ENCODE data around the gene IL16.
"Not testable (repeated sequence)": the region's sequence is repeated elsewhere in the genome, so short reads cannot be mapped to it uniquely, and the experiment has no call there.

Gene IL16

DNA sequence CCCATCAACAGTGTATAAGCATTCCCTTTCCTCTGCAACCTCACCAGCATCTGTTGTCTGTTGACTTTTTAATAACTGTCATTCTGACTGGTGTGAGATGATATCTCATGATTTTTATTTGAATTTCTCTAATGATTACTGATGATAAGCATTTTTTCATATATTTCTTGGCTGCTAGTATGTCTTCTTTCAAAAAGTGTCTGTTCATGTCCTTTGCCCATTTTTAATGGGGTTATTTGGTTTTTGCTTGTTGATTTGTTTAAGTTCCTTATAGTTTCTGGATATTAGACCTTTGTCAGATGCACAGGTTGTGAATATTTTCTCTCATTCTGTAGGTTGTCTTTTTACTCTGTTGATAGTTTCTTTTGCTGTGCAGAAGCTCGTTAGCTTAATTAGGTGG is 11.3 kb downstream of the IL16 start:
- DNase-seq (ENCODE audit: low read depth) = not testable (repeated sequence)

DNA sequence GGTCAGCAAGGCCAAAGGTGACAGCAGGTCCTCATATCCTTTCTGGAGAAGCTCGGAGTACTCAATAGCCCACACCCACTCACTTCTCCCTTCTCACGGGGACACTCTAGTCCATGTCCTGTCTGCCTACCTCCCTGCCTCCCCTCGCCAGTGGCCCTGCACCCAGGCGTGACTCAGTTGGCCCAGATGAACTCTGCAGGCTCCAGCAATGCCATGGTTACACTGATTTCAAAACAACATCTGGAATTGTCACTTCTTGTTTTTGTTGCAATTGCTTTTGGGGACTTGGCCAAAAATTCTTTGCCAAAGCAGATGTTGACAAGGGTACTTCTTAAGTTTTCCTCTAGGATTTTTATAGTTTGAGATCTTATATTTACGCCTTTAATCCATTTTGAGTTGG is 13.0 kb downstream of the IL16 start:
- no peak for DNase-seq (ENCODE audit: low read depth)

DNA sequence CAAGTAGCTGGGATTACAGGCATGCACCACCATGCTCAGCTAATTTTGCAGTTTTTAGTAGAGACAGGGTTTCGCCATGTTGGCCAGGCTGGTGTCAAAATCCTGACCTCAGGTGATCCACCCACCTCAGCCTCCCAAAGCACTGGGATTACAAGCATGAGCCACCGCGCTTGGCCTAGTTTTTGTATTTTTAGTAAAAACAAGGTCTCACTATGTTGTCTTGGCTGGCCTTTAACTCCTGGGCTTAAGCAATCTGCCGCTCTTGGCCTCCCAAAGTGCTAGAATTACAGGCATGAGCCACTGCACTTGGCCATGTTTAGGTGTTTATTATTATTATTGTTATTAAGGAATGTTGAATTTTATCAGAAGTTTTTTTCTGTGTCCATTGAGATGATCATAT is 14.7 kb downstream of the IL16 start:
- no peak for DNase-seq (ENCODE audit: low read depth)

DNA sequence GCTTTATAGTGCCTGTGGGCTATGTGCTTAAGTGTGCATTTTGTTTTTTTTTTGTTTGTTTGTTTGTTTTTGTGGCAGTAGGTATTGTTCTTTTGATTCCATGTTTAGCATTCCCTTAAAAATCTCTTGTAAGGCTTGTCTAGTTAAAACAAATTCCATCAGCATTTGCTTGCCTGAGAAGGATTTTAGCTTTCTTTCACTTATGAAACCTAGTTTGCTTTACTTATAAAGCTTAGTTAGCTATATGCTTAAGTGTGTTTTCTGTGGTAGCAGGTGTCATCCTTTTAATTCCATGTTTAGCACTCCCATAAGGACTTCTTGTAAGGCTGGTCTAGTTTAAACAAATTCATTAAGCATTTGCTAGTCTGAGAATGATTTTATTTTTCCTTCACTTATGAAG is 17.3 kb downstream of the IL16 start:
- DNase-seq (ENCODE audit: low read depth) = no peak

DNA sequence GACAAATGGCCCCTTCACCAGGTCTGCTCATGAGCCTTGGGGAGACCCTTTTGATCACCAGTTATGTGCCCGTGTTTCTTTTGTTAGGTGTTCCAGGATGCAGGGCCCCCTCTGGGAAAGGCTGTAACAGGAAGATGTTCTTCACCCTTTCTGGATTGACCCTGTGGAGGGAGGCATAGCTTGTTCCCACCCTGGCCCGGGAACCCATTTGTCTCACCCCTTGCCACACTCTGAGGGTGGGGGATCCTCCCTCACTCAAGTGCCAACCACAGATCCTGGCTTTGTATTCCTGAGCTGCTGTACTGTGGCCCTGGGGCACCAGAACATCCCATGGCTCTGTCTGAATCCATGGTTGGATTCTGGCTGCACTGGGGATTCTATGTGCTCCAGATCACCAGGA is 18.9 kb downstream of the IL16 start:
- DNase-seq (ENCODE audit: low read depth) = no peak

DNA sequence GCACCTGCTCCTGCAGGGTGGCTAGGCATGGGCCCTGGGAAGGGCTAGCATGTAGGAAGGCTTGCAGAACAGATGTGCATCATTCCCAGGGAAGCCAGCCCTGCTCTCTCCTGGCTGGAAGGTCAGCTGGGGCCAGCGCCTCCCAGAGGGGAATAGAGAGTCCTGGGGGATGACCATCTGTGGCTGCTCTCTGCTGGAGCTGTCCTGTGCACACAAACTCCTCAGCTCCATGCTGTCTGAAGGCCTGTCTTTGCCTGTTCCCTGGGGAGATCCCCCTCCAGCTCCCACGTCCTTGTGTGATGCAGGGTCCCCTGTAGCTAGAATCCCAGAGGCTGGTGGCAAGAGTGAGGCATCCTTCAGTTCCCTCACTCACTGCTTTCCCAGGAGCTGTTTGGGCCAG is 19.3 kb downstream of the IL16 start:
- no peak for DNase-seq (ENCODE audit: low read depth)

DNA sequence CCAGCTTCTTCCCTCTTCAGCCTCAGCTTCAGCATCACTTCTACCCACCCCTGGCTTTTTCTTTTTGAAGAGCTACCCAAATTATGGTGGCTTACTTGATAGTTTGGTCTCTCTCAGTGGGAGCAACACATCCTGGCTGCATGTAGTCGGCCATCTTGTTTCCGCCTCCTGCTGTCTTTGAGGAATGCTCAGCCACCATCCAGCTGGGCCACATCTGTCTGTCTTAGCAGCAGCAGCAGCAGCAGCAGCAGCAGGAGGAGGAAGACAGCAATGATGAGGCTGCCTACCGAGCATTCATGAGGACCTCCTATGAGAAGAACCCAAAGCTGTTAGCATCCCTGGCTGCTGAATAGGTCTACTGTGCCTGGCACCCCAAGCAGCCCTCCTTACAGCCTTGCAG is 19.7 kb downstream of the IL16 start:
- no peak for DNase-seq (ENCODE audit: low read depth)

DNA sequence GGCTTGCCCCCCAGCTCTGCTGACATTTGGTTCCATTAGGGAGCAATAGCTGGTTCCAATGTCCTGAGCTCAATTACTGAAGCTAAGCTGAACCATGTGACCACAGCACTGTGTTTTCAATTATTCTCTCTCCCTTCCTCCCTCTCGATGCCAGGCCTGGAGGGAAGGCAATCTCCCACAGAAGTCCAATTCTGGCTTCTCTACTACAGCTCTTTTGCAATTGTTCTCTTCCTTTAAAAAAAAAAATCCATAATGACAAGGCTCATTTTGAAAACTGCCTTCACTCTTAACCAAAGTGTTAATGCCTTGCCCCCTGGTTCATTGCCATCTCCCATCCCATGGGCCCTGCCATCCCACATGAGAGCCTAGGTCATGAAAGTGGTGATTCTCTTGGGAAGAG is 24.8 kb downstream of the IL16 start:
- DNase-seq (ENCODE audit: low read depth) = no peak

DNA sequence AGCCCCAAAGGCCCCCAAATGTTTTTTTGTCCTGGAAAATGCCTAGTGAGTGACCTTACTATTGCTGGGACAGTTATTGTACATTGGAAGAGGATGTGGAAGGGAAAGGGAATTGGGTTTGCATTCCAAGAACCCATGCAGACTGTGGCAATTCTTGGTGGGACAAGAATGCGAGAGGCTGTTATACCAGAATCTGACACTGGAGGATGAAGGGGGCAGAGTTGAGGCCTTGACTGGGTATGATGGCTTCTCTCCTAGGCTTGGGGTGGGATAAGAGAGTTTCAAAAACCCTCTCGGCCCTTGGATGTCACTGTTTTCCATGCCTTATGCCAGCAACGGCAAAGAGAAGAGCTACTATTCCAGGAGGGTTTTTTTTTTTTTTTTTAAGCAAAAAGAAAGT is 25.3 kb downstream of the IL16 start:
- no peak for DNase-seq (ENCODE audit: low read depth)

DNA sequence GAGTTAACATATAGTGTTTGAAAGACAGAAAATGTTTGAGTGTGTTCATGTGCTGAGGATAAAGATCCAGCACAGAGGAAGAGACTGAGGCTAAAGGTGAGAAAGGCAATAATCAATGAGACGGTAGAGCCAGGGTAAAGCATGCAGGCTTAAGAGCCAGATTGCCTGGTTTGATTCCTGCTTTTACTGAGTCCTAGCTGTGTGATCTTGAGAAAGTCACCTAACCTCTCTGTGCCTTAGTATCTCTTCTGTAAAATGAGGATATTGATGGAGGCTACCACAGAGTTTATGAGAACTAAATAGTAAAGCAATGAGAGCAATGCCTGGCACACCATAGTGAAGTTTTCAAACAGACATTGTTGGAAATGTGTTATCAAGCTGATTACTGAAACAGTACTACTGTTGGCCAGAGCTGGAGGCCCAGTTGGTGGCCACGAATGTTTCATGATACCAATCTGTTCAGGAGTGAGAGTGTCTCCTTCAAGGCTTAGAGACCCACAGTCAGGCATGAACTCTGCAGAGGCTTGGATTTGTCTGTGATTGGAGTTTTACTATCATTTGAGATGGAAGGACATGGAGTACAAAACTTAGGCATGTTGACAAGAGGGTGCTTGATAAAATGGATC is 26.8 kb downstream of the IL16 start:
- no peak for DNase-seq (ENCODE audit: low read depth)

DNA sequence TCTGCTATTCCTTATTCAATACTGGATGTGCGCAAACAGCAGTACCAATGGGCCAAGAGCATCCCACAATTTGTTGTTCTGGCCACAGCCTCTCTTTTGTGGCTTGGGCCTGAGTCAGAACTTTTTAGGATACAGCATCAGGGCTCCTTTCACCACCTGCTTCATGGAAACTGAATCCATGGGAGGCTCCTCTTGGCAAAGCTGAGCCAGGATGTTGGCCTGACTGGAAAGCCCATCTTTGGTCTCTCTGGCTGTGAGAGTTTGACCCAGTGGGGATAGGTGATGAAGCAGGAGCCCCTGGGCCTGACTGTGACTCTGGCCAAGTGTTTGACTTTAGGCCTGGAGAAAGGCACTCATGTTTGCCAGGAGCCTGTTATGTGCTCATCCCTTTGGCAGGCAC is 27.6 kb downstream of the IL16 start:
- no peak for DNase-seq (ENCODE audit: low read depth)

DNA sequence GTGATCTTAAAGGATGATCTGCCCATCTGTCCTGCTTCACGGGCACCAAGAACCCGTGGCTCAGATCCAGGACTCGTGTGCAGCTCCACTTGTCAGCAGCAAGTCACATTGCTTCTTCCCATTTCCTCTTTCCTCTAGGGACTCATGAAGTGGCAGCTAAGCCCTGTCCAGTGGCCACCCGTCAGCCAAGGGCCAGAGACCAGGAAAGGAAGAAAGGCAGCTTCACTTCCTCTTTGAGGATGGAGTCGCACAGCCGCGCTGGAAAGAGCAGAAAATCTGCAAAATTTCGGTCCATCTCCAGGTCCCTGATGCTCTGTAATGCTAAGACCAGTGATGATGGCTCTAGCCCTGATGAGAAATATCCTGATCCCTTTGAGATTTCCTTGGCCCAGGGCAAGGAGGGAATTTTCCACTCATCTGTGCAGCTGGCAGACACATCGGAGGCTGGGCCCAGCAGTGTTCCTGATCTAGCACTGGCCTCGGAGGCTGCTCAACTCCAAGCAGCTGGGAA is 28.5 kb downstream of the IL16 start:
- DNase-seq (ENCODE audit: low read depth) = no peak

DNA sequence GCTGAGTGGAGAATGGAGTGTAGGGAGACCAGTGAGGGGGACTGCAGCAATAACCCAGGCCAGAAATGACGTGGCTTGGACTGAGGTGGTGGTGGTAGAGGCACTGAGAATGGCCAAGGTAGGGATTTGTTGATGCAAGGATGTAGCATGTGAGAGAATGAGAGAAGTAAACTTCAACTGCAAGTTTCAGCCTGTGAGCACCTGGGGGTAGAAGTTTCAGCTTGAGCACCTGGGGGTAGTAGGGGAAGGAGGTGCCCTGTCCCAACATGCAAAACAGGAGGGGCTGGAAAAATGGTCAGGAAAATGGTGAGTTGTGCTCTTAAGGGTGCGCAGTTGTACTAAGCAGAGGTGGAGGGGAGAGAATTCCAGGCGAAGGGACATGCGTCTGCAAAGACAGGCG is 31.0 kb downstream of the IL16 start:
- DNase-seq (ENCODE audit: low read depth) = no peak

DNA sequence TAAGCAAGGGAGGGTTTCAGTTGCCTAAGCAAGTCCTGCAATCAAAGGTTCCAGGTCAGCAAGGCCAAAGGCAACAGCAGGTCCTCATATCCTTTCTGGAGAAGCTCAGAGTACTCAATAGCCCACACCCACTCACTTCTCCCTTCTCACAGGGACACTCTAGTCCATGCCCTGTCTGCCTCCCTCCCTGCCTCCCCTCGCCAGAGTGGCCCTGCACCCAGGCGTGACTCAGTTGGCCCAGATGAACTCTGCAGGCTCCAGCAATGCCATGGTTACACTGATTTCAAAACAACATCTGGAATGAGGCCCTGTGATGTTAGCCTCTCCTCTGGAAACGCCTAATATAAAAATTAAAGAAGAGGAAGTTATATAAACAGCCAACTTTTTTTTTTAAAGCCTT is 32.9 kb downstream of the IL16 start:
- no peak for DNase-seq (ENCODE audit: low read depth)

DNA sequence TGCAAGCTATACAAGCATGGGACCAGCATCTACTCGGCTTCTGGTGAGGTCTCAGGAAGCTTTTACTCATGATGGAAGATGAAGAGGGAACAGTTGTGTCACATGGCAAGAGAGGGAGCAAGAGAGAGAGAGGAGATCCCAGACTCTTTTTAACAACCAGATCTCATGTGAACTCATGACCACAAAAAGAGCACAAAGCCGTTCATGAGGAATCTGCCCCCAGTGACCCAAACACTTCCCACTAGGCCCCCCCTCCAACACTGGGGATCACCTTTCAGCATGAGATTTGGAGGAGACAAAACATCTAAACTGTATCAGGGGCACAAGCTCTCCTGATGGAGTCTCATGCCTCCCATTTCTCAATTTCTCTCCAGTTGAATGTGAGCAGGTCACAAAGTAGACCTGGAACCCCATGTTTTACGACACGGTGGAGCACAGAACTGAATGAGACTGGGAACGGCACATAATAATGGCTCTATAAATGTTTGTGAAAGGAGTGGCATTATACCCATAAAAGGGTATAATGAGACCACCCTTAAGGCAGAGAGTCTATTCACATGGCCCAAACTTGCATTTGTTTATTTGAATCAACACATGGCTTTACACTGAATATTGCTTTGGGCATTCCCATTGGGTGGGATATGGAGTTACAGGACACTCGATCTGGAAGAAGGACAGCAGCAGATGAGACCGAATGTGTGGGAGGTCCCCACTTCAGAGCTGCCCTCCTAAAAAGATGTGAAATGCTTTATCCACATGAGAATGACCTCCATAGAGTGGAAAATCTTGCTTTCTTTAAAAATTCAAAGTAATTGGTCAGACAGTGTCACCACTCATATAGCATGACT is 38.8 kb downstream of the IL16 start:
- no peak for DNase-seq (ENCODE audit: low read depth)

DNA sequence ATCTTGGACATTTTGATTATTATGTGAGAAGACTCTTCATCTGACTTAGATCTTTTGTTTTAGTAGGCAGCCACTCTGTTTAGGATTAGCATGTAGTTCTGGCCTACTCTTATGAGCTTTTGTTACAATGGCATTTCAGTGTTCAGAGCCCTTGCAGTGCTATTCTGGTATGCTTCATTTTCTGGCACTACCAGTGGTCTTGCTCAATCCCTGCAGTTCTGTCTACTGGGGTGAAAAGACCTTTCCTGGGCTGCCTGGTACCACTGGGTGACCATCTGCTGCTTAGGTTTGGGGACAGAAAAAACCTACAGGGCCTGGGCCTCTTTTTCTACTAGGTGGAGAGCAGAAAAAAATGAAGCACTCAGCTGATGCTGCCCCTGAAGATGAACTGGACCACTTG is 42.5 kb downstream of the IL16 start:
- no peak for DNase-seq (ENCODE audit: low read depth)

DNA sequence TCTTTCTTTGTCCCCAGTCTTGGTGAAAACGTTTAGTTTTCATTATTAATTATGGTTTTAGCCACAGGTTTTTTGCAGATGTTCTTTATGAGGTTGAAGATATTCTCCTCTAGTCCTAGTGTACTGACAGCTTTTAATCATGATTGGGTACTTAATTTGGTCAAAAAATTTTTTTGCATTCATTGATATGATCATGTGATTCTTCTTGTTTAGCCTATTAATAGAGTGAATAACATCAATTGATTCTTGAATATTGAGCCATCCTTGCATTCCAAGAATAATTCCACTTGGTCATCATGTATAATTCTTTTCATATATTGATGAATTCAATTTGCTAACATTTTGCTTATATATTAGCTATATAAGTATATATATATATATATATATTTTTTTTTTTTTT is 46.1 kb downstream of the IL16 start:
- no peak for DNase-seq (ENCODE audit: low read depth)

DNA sequence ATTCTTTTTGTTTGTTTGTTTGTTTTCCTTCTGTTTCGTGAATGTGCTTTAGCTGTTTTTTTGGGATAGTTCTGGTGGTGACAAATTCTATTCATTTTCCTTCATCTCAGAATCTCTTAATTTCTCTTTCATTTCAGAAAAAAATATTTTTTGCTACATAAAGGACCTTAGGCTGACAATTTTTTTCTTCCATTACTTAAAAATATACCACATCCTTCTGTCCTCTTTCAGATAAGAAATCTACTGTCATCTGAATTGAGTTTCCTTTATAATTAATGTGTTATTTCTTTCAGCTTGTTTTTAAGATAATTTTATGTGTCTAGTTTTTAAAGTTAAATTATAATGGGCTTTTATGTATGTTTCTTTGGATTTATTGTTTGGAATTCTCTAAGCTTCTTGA is 47.6 kb downstream of the IL16 start:
- DNase-seq (ENCODE audit: low read depth) = no peak

DNA sequence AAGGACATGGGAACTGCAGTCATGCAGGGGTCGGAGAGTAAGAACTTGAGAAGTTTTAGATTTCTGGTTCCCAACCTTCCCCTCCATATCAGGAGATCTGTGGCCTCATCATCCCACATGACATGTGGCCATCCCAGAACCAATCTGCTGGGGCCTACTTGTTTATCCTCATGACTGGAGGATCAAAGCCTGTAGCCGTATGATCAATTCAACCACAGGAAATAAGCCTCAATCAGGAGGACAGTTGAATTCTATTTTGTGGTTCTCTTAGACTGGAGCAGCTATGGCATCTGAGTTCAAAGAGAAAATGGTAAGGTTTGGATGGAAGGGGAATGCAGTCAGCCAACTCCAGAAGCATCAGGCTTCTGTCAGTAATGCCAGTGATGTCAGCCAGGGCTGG is 57.2 kb downstream of the IL16 start:
- DNase-seq (ENCODE audit: low read depth) = no peak

DNA sequence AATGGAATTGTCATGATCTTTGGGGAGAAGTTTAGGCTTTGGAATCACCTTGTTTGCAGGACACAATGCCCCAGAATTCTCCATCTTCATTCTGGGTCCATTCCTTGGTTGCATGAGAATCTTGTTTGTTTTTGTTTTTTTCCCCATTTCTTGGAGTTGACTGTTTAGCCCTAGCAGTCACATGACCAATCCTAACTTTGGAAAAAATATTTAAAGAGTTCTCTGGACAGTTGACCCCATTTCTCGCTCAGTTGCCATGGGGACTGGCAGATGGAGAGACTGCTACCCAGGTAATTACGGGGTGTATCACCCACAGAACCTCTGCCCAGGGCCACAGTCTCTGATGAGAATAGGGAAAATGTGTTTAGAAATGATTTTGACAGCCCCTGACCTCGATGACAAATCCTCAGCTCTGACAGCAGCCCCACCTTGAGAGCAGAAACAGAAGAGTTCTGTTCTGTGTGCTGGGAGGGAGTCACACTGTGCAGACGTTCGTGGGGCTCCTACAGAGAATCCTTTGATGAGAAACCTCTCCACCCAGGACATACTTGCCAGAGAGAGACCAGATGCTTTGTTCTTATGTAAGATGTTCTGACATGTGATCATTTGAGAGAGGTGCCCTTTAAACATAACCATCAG is 57.7 kb downstream of the IL16 start:
- no peak for DNase-seq (ENCODE audit: low read depth)

DNA sequence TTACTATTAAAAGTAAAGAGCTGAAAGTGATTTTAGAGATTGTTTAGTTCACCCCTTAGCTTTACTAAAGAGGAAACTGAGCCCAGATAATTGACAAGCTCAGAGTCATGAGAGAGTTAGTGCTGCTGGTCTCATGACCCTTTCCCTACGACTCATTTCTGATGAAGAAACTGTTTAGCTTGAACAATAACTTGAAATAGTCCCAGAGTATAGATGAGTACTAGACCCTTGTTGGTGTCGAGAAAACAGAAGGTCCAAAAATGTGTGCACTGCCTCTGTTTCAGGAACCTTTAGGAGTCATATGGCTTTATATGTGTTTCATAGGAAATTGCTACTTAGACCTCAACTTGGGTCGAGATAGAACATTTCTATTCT is 58.2 kb downstream of the IL16 start:
- DNase-seq (ENCODE audit: low read depth) = no peak

DNA sequence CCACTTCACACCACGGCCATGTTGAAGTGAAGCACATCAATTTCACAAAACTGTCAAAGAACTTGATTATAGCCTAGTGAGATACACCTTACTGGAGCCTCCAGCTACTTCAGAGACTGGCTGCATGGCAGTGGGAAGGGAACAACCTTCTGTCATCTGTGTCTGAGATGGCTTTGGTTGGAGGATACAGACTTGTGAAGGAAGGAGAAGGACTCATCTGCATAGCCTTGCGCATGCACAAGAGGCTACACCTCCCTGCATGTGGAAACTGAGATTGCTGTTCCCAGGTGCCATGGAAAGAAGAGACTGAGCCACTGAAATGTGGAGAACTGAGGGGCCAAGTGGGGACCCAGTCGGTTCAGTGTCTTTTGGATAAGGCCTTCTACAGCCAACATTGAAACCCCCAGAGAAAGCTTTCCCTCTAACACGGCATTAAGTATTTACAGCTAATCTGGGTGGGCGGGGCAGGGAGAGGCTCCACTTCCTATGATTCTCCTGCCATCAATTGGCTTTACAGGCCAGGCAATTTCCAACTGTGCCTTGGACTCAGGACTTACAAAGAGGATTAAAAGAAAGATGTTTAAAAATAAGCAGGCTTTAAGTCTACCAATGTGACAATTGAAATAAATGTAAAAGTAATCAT is 58.8 kb downstream of the IL16 start:
- DNase-seq (ENCODE audit: low read depth) = no peak

DNA sequence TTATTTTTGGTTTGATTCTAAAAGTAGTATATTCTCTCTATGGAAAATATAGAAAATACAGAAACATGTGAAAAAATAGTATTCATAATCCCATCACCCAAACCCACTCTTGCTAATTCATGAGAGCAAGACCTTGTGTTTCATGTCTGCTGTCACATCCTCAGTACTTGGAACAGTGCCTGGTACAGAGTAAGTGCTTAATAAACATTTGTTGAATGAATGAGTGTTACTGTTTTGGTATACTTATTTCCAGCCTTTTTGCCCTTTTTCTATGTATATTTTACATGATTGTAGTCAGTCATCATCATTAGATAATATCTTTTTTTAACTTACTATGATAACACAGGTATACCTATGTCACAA is 59.3 kb downstream of the IL16 start:
- no peak for DNase-seq (ENCODE audit: low read depth)

Measured in activated T-helper 1 cell treated with Interleukin-2 at 50 U/mL for 16 hours (primary cell).